Measurements from ENCODE around the gene RHBDD3.

Gene RHBDD3

GRCh38 chr22:29216873-29217666, 50.7 kb downstream of the RHBDD3 start:
- no peak for DNase-seq

GRCh38 chr22:29216011-29216872, 51.5 kb downstream of the RHBDD3 start:
- DNase-seq: no peak

GRCh38 chr22:29215012-29215860, 52.5 kb downstream of the RHBDD3 start:
- DNase-seq: no peak

GRCh38 chr22:29214232-29214631, 53.5 kb downstream of the RHBDD3 start:
- no peak for DNase-seq

- no peak for DNase-seq
Observed at GRCh38 chr22:29213493-29213892, 54.3 kb downstream of the RHBDD3 start.

- DNase-seq: no peak
Observed at GRCh38 chr22:29212743-29213142, 55.0 kb downstream of the RHBDD3 start.

GRCh38 chr22:29211466-29211865, 56.3 kb downstream of the RHBDD3 start:
- DNase-seq: no peak

- DNase-seq: no peak
Observed at GRCh38 chr22:29211066-29211465, 56.7 kb downstream of the RHBDD3 start.

Data from activated CD4-positive, alpha-beta T cell treated with anti-CD3 and anti-CD28 coated beads for 1 hour (primary cell).